H9 (cell line): ENCODE results near the gene TECPR2. TPM values are rescaled to one million over a fixed set of nuclear protein-coding genes. Genes with fewer than 3 reads are reported as not detected.

Experiments
- DNase-seq: peaks from one replicate; pipeline ENCODE4 v3.0.0-alpha.2; 2017
- H2AFZ ChIP-seq: one replicate; pipeline ENCODE4 v1.6.1; 2013; ENCODE audit warnings: mild to moderate bottlenecking, low read length, control low read depth, moderate library complexity
- H2AK5ac ChIP-seq: 2 replicates; pipeline ENCODE4 v1.6.1; 2013; ENCODE audit warnings: low read length, control low read depth, mixed read lengths; ENCODE audit not compliant: insufficient read length
- H2BK120ac ChIP-seq: one replicate; pipeline ENCODE4 v1.6.1; 2013; ENCODE audit warnings: low read depth, mild to moderate bottlenecking, low read length, control low read depth, inconsistent platforms; ENCODE audit not compliant: poor library complexity, severe bottlenecking
- H2BK12ac ChIP-seq: 2 replicates; pipeline ENCODE4 v1.6.1; 2013; ENCODE audit warnings: low read length, control low read depth, mixed read lengths, low read depth; ENCODE audit not compliant: insufficient read length
- H2BK15ac ChIP-seq: 2 replicates; pipeline ENCODE4 v1.6.1; 2013; ENCODE audit warnings: low read depth, low read length, control low read depth
- H2BK20ac ChIP-seq: one replicate; pipeline ENCODE4 v1.6.1; 2013; ENCODE audit warnings: low read depth, mild to moderate bottlenecking, low read length, control low read depth, inconsistent platforms; ENCODE audit not compliant: poor library complexity, severe bottlenecking
- H2BK5ac ChIP-seq: 2 replicates; pipeline ENCODE4 v1.6.1; 2013; ENCODE audit warnings: low read length, control low read depth, mixed read lengths; ENCODE audit not compliant: insufficient read length
- H3K14ac ChIP-seq: 2 replicates; pipeline ENCODE4 v1.6.1; 2013; ENCODE audit warnings: low read length, control low read depth; ENCODE audit not compliant: insufficient read depth
- H3K18ac ChIP-seq: 2 replicates; pipeline ENCODE4 v1.6.1; 2013; ENCODE audit warnings: low read depth, mild to moderate bottlenecking, mixed read lengths, low read length, control low read depth; ENCODE audit not compliant: insufficient read length
- H3K23ac ChIP-seq: 2 replicates; pipeline ENCODE4 v1.6.1; 2013; ENCODE audit warnings: low read length, control low read depth, mixed read lengths, low read depth; ENCODE audit not compliant: insufficient read length
- H3K23me2 ChIP-seq: 2 replicates; pipeline ENCODE4 v1.6.1; 2013; ENCODE audit warnings: low read depth, mild to moderate bottlenecking, mixed read lengths, low read length, control low read depth; ENCODE audit not compliant: insufficient read length, poor library complexity, severe bottlenecking
- H3K27ac ChIP-seq: 2 replicates; pipeline ENCODE4 v1.5.1; 2013; ENCODE audit warnings: low read length, control low read depth, mixed read lengths, low read depth; ENCODE audit not compliant: insufficient read length
- H3K27me3 ChIP-seq: 2 replicates; pipeline ENCODE4 v1.6.1; 2013; ENCODE audit warnings: low read length, control low read depth, inconsistent platforms; ENCODE audit not compliant: insufficient read depth
- H3K4ac ChIP-seq: 2 replicates; pipeline ENCODE4 v1.6.1; 2013; ENCODE audit warnings: low read depth, mild to moderate bottlenecking, control low read depth, inconsistent platforms, low read length, moderate library complexity
- H3K4me1 ChIP-seq: 2 replicates; pipeline ENCODE4 v1.6.1; 2013; ENCODE audit warnings: low read length, control low read depth, inconsistent platforms; ENCODE audit not compliant: insufficient read depth
- H3K4me2 ChIP-seq: 2 replicates; pipeline ENCODE4 v1.6.1; 2013; ENCODE audit warnings: low read length, control low read depth, mixed read lengths; ENCODE audit not compliant: insufficient read length, insufficient read depth
- H3K56ac ChIP-seq: 2 replicates; pipeline ENCODE4 v1.6.1; 2013; ENCODE audit warnings: low read depth, mild to moderate bottlenecking, mixed read lengths, low read length, control low read depth; ENCODE audit not compliant: insufficient read length
- H3K79me1 ChIP-seq: 2 replicates; pipeline ENCODE4 v1.6.1; 2013; ENCODE audit warnings: low read depth, mild to moderate bottlenecking, moderate library complexity, low read length, control low read depth, inconsistent platforms; ENCODE audit not compliant: insufficient read depth, poor library complexity, severe bottlenecking
- H3K79me2 ChIP-seq: 2 replicates; pipeline ENCODE4 v1.6.1; 2013; ENCODE audit warnings: low read length, control low read depth, inconsistent platforms; ENCODE audit not compliant: insufficient read depth
- H3K9ac ChIP-seq: 2 replicates; pipeline ENCODE4 v1.6.1; 2013; ENCODE audit warnings: low read length, control low read depth, mixed read lengths; ENCODE audit not compliant: insufficient read length; ENCODE audit errors: extremely low read depth
- H3K9me3 ChIP-seq: one replicate; pipeline ENCODE4 v1.6.1; 2013; ENCODE audit warnings: low read depth, low read length, inconsistent platforms; ENCODE audit not compliant: control insufficient read depth
- H3T11ph ChIP-seq: one replicate; pipeline ENCODE4 v1.6.1; 2013; ENCODE audit warnings: mild to moderate bottlenecking, low read length, control low read depth, inconsistent platforms
- H4K20me1 ChIP-seq: one replicate; pipeline ENCODE4 v1.6.1; 2013; ENCODE audit not compliant: control insufficient read depth, insufficient read length, insufficient read depth
- H4K5ac ChIP-seq: 2 replicates; pipeline ENCODE4 v1.6.1; 2013; ENCODE audit warnings: low read depth, mild to moderate bottlenecking, mixed read lengths, low read length, control low read depth; ENCODE audit not compliant: insufficient read length
- H4K8ac ChIP-seq: replicated peaks from 2 replicates; pipeline ENCODE4 v1.6.1; 2013; ENCODE audit warnings: low read length, control low read depth, mixed read lengths, low read depth; ENCODE audit not compliant: insufficient read length
- H4K91ac ChIP-seq: 2 replicates; pipeline ENCODE4 v1.6.1; 2013; ENCODE audit warnings: low read depth, mild to moderate bottlenecking, moderate library complexity, mixed read lengths, low read length, control low read depth; ENCODE audit not compliant: insufficient read length
- H3K27ac Mint-ChIP-seq, 3 experiments: 2 replicates in 2 of 3; 3 replicates in 1 of 3; pipeline ENCODE4 v1.8.0; 2020 to 2021; ENCODE audit warnings: mixed read lengths in 3 of 3, mild to moderate bottlenecking in 1 of 3, moderate library complexity in 1 of 3
- H3K27me3 Mint-ChIP-seq: 2 replicates; pipeline ENCODE4 v1.8.0; 2021; ENCODE audit warnings: low read depth, mild to moderate bottlenecking, moderate library complexity, mixed read lengths
- H3K36me3 Mint-ChIP-seq, 3 experiments: 2 replicates in 2 of 3; 3 replicates in 1 of 3; pipeline ENCODE4 v1.8.0; 2020 to 2021; ENCODE audit warnings: low read depth in 3 of 3, mixed read lengths in 3 of 3; ENCODE audit not compliant: insufficient read depth in 1 of 3
- H3K4me1 Mint-ChIP-seq, 2 experiments: 2 replicates each; pipeline ENCODE4 v1.8.0; 2020; ENCODE audit warnings: mixed read lengths in 2 of 2
- H3K4me3 Mint-ChIP-seq, 2 experiments: 2 replicates in 1 of 2; 3 replicates in 1 of 2; pipeline ENCODE4 v1.8.0; 2020 to 2021; ENCODE audit warnings: mild to moderate bottlenecking in 2 of 2, mixed read lengths in 2 of 2, moderate library complexity in 1 of 2
- H3K9me3 Mint-ChIP-seq, 2 experiments: 2 replicates in 1 of 2; 3 replicates in 1 of 2; pipeline ENCODE4 v1.8.0; 2020; ENCODE audit warnings: mild to moderate bottlenecking in 2 of 2, mixed read lengths in 2 of 2, moderate library complexity in 1 of 2
- WGBS: extraction: QIAGEN DNeasy Blood & Tissue Kit; methylation state at CpG from one replicate; pipeline ENCODE4 v1.1.7; 2013; ENCODE audit warnings: missing lambda C conversion rate, low lambda C conversion rate, mixed read lengths; ENCODE audit not compliant: insufficient read length; ENCODE audit errors: extremely low coverage; 5-methylcytosine and 5-hydroxymethylcytosine counted together
- total RNA-seq: library from RNA; stranded (reverse); gene quantifications from 2 replicates; pipeline ENCODE4 v1.2.1, GENCODE V29; 2021
- TF ChIP-seq, protein P1 (sequence below): fragments of 200-600 bp; sonication (generic); conservative IDR thresholded peaks from 3 replicates; pipeline ENCODE4 v1.8.0; 2021; ENCODE audit warnings: antibody characterized with exemption, mild to moderate bottlenecking

Gene TECPR2
- total RNA-seq, 1 experiment from 2014 or later = 15.4 TPM

DNA sequence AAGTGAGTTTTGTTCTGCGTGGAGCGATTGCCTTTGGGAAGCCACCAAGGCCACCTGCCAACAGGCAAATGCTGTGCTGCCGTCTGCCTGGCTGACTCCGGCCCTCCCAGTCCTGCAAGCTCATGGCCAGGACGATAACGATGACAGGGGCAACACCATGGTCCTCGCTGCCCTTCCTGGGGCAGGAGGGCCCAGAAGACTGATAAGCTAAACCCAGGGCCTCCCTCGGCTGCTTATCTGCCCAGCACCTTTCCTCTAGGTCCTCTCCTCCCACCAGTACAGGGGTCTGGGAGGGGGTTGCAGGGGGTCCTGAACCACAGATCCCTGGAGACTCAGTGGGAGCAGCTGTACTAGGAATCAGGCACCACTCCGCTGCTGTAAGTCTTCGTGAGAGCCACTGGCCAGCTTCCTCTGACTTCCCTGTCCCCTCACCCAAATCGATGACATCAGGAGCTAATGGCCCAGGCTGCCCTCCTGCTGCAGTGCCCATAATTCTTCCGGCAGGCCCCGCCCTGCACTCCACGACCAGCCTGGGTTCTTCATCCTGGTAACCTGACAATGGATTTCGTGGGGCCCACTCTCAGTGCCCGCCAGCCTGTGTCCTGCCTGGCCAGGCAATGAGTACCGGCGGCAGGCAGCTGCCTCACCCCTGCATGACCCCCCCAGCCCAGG, 141.7 kb downstream of the TECPR2 start:
- no peak overlapping the region for H2BK15ac ChIP-seq
- no peaks in the 10 kb centered on the region for H3K79me1 ChIP-seq
- WGBS = no CpG with 5 or more reads among the region's 18 CpGs
- Mint-ChIP-seq H3K27ac (peak overlapping the region in 2 of 3 experiments; percentile 57 to 80; a peak in 3 of 7 replicates), H3K4me1 (peaks cover 6 to 7% of the 10 kb centered on the region in 2 experiments), H3K27me3 (no peaks in the 10 kb centered on the region), H3K36me3 (peaks cover 6 to 15% (median 10%) of the 10 kb centered on the region in 3 experiments; a peak in 6 of 7 replicates), H3K4me3 (no peak overlapping the region), H3K9me3 (no peaks in the 10 kb centered on the region)
- H3K14ac ChIP-seq = no peak overlapping the region
- H3K4me2 ChIP-seq = no peak overlapping the region
- TF ChIP-seq, protein P1, sequence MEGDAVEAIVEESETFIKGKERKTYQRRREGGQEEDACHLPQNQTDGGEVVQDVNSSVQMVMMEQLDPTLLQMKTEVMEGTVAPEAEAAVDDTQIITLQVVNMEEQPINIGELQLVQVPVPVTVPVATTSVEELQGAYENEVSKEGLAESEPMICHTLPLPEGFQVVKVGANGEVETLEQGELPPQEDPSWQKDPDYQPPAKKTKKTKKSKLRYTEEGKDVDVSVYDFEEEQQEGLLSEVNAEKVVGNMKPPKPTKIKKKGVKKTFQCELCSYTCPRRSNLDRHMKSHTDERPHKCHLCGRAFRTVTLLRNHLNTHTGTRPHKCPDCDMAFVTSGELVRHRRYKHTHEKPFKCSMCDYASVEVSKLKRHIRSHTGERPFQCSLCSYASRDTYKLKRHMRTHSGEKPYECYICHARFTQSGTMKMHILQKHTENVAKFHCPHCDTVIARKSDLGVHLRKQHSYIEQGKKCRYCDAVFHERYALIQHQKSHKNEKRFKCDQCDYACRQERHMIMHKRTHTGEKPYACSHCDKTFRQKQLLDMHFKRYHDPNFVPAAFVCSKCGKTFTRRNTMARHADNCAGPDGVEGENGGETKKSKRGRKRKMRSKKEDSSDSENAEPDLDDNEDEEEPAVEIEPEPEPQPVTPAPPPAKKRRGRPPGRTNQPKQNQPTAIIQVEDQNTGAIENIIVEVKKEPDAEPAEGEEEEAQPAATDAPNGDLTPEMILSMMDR = no peak
- no peak overlapping the region for H3K9ac ChIP-seq
- no peak overlapping the region for H2BK120ac ChIP-seq
- no peak overlapping the region for H3K56ac ChIP-seq
- H2AFZ ChIP-seq = no peak overlapping the region
- H2AK5ac ChIP-seq = no peak overlapping the region
- H3T11ph ChIP-seq = no peak overlapping the region
- no peaks in the 10 kb centered on the region for H3K27me3 ChIP-seq
- H3K27ac ChIP-seq = no peak overlapping the region
- H2BK20ac ChIP-seq = no peak overlapping the region
- no peak overlapping the region for H4K5ac ChIP-seq
- no peak overlapping the region for H3K4ac ChIP-seq
- no peak overlapping the region for H2BK5ac ChIP-seq
- H3K23ac ChIP-seq = no peak overlapping the region
- DNase-seq = no peak
- H3K79me2 ChIP-seq = no peaks in the 10 kb centered on the region
- no peaks in the 10 kb centered on the region for H3K4me1 ChIP-seq
- peaks cover 2% of the 10 kb centered on the region for H4K20me1 ChIP-seq
- H3K23me2 ChIP-seq = peaks cover 5% of the 10 kb centered on the region
- no peak overlapping the region for H3K18ac ChIP-seq
- no peaks in the 10 kb centered on the region for H3K9me3 ChIP-seq
- no peak overlapping the region for H4K8ac ChIP-seq
- H2BK12ac ChIP-seq = no peak overlapping the region
- no peak overlapping the region for H4K91ac ChIP-seq
